Mucosa of descending colon (tissue), 3 donors: ENCODE results near the gene UTP3. TPM values are rescaled to one million over a fixed set of nuclear protein-coding genes. Genes with fewer than 3 reads are reported as not detected.

ENCODE experiments used
- ATAC-seq: fragments of 200-7000 bp; cut with Tn5 transposase; one replicate; pipeline ENCODE4 v1.9.1; 2020; ENCODE audit warnings: mild to moderate bottlenecking, moderate library complexity
- DNase-seq, 3 donors: peaks; one replicate each; pipeline ENCODE4 v3.0.0-alpha.2; 2020
- H3K36me3 ChIP-seq: fragments of 200-600 bp; one replicate; pipeline ENCODE4 v1.8.0; 2021; ENCODE audit warnings: low read depth, mild to moderate bottlenecking
- H3K4me1 ChIP-seq: fragments of 200-600 bp; one replicate; pipeline ENCODE4 v1.8.0; 2021; ENCODE audit warnings: low read depth, mild to moderate bottlenecking
- H3K4me3 ChIP-seq: fragments of 200-600 bp; one replicate; pipeline ENCODE4 v1.8.0; 2021; ENCODE audit warnings: mild to moderate bottlenecking
- H3K9me3 ChIP-seq: fragments of 200-600 bp; one replicate; pipeline ENCODE4 v1.8.0; 2021; ENCODE audit warnings: mild to moderate bottlenecking
- intact Hi-C, 2 donors: fragments of 100-400 bp; cut with DNase I in 1 of 2; cut with micrococcal nuclease in 1 of 2; formaldehyde crosslinking; loops; one replicate each; pipeline versions ENCODE4 v1.11.0 to v1.11.1; 2022; cut with DNase I, micrococcal nuclease
- total RNA-seq, 3 donors: library from RNA; stranded (reverse); fragmentation: NEBNext Ultra II Directional in 2 of 3; extraction: Animal tissue kit (Norgen Biotek cat#: 25700) in 2 of 3; gene quantifications; one replicate each; pipeline versions ENCODE4 v1.2.1 to v1.2.4, GENCODE V29; 2021 to 2023
- TF ChIP-seq, protein P1 (sequence below): fragments of 200-600 bp; IDR thresholded peaks from one replicate; pipeline ENCODE4 v1.8.0; 2022; ENCODE audit warnings: antibody characterized with exemption, mild to moderate bottlenecking
- donor health status: DM: no; HTN: no; CAD: no; lungs with moderate emphysema.
- donor health status: DM: no; HTN: no; CAD: no.
- donor health status: DM: no; HTN: yes; CAD: no.

Gene UTP3
- total RNA-seq, 3 donors from 2014 or later = 15.8 to 23.4 (median 20.5) TPM

DNA sequence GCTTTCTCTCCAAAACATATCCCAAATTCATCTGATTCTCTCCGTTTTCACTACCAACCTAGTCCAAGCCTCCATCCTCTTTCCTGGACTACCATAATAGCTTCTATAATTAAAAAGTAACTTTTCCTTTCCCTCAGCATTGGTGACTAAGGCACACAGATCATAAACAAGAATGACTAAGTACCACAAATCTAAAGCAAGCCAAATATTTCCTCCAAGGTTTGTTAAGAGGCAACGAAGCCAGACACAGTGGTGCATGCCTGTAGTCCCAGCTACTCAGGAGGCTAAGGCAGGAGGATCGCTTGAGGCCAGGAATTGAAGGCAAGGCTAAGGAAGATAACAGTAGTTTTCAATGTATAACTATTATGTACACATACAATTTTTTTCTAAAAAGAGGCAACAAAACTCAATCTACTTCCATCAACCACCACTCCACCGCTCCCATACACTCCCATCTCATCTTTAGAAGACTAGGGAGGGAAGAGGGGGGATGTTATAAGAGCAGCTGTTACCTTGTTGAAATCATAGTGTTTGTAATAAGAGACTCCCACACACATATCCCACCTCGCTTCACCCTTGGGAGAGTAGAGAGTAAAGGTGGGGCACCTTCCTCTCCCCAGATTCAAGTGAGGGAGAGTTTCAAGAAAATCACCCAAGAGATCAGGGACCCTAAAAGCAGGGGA, 17.9 kb upstream of the UTP3 start:
- no peaks in the 10 kb centered on the region for H3K4me1 ChIP-seq
- TF ChIP-seq, protein P1, sequence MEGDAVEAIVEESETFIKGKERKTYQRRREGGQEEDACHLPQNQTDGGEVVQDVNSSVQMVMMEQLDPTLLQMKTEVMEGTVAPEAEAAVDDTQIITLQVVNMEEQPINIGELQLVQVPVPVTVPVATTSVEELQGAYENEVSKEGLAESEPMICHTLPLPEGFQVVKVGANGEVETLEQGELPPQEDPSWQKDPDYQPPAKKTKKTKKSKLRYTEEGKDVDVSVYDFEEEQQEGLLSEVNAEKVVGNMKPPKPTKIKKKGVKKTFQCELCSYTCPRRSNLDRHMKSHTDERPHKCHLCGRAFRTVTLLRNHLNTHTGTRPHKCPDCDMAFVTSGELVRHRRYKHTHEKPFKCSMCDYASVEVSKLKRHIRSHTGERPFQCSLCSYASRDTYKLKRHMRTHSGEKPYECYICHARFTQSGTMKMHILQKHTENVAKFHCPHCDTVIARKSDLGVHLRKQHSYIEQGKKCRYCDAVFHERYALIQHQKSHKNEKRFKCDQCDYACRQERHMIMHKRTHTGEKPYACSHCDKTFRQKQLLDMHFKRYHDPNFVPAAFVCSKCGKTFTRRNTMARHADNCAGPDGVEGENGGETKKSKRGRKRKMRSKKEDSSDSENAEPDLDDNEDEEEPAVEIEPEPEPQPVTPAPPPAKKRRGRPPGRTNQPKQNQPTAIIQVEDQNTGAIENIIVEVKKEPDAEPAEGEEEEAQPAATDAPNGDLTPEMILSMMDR = no peak
- ATAC-seq (no peak), DNase-seq (no peak)
- intact Hi-C loops = no loop called here
- H3K9me3 ChIP-seq = no peaks in the 10 kb centered on the region
- no peaks in the 10 kb centered on the region for H3K36me3 ChIP-seq
- H3K4me3 ChIP-seq = no peak overlapping the region

DNA sequence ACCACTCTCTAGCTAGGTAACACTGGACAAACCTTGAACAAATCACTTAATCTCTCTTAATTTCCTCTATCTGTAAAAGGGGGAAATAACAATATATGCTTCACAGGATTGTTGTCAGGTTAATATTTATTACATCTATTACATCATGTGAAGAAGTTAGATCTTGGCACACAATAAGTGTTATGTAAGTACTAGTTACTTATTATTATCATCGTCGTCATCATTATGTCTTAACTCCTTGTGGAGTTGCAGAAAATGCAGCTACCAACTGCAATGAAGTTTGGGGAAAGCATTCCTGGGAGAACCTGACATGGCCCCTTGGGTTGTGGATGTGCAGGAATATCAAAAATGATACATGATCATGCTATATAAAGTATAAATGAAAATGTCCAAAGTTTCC, 17.2 kb upstream of the UTP3 start:
- ATAC-seq (no peak), DNase-seq (no peak)
- TF ChIP-seq, protein P1 = no peak
- Histone ChIP-seq H3K9me3 (no peaks in the 10 kb centered on the region), H3K36me3 (no peaks in the 10 kb centered on the region), H3K4me1 (no peaks in the 10 kb centered on the region), H3K4me3 (no peak overlapping the region)
- intact Hi-C loops = no loop called here

DNA sequence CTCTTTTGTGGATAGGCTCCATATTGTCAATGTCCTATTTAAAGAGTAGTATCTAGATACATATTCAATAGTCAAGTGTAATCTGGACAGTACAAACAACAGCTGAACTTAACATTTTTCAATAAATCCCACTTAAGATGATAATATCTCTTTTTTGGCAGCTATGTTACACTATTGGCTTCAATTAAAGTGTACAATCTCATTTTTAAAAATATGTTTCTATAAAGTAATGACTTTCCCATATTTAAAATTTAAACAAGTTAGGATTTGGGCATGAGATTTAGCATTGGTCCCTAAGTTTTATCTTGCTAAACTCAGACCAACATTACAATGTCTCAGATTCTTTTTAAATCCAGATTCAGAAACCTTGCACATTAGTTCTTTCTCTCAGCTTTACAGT, 14.1 kb upstream of the UTP3 start:
- H3K9me3 ChIP-seq = no peaks in the 10 kb centered on the region
- ATAC-seq = no peak
- DNase-seq = no peak
- no peaks in the 10 kb centered on the region for H3K36me3 ChIP-seq
- TF ChIP-seq, protein P1 = no peak
- H3K4me1 ChIP-seq = no peaks in the 10 kb centered on the region
- intact Hi-C loops = no loop called here
- H3K4me3 ChIP-seq = no peak overlapping the region

DNA sequence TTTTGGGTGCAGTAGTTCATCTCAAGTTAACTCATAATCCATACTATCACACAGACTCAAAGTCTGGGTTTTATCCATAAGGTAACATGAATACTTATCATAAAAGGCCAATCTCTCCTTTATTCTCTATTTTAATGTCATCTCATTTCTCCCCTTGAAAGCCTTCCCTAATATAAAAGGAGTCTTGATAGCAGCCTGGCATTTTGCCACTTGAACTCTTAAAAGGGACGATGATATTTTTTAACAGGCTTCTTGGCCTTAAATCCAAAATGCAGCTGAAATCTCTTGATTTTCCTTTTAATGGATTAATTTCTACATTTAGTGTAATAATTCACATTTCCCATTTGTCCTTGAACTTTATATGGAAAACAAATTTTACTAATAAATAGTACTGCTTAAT, 13.6 kb upstream of the UTP3 start:
- TF ChIP-seq, protein P1 = no peak
- ATAC-seq = no peak
- no peaks in the 10 kb centered on the region for H3K36me3 ChIP-seq
- H3K9me3 ChIP-seq = no peaks in the 10 kb centered on the region
- intact Hi-C loops = no loop called here
- no peaks in the 10 kb centered on the region for H3K4me1 ChIP-seq
- no peak for DNase-seq
- no peak overlapping the region for H3K4me3 ChIP-seq

DNA sequence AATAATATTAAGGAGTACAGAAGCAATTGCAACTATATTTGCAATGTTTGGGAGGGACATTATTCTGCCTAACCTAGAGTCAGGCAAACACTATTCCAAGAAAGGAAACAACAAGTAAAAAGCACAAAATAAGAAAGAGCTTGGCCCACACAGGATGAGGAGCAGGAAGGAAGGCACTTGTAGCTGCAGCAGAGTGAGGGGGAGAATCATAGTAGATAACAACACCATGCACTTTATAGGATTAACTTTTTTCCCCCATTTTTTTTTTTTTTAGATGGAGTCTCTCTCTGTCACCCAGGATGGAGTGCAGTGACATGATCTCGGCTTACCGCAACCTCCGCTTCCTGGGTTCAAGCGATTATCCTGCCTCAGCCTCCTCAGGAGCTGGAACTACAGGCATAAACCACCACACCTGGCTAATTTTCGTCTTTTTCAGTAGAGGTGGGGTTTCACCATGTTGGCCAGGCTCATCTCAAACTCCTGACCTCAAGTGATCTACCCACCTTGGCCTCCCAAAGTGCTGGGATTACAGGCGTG, 11.7 kb upstream of the UTP3 start:
- TF ChIP-seq, protein P1 = no peak
- intact Hi-C loops = no loop called here
- ATAC-seq (no peak), DNase-seq (no peak)
- no peak overlapping the region for H3K4me3 ChIP-seq
- H3K4me1 ChIP-seq = no peaks in the 10 kb centered on the region
- no peaks in the 10 kb centered on the region for H3K9me3 ChIP-seq
- H3K36me3 ChIP-seq = no peaks in the 10 kb centered on the region
